Measurements from ENCODE around the gene C4B. TPM values are rescaled to one million over a fixed set of nuclear protein-coding genes. Genes with fewer than 3 reads are reported as not detected.
"Not testable (repeated sequence)": the region's sequence is repeated elsewhere in the genome, so short reads cannot be mapped to it uniquely, and the experiment has no call there.

Gene C4B
- total RNA-seq, 1 donor from 2014 or later: 3.0 TPM

DNA sequence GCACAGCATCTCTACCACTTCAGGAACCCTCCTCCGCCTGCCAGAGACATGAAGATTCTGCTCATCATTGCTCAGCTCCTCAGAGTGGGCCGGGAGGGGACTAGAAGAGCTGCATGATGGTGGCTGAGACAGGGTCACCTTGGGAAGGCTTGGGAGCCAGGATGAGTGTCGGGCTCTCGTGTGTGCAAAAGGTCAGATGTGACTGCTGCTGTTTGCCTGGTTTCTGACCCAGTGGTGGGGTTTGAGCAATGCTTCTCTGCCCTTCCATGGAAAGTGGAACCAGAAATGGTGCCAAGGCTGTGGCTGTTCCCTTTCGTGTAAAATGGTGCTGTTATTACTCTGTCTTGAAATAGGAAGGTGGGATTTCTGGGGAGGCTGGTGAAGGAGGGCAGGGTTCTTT is 33.6 kb upstream of the C4B start:
- DNase-seq (ENCODE audit: low read depth): not testable (repeated sequence)

DNA sequence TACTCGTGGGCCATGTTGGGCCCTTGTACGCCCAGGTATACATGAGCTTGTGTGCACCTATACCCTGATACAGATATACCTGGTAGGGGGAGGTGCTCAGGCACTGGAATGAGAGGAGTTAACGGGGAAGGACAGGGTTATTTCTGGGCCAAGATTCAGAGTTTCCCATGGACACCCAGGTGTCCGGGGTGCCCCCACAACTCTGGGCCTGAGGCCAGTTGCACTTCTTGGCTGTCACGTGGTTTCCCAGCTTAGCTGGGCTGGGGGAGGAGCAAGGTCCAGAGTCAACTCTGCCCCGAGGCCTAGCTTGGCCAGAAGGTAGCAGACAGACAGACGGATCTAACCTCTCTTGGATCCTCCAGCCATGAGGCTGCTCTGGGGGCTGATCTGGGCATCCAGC is 32.9 kb upstream of the C4B start, which contains the start of gene C4A:
Gene C4A (plus strand): TSS at position 314 of the 400 bp plus-strand sequence. CDS start 51 bp downstream, at position 365.
- not testable (repeated sequence) for DNase-seq (ENCODE audit: low read depth)

DNA sequence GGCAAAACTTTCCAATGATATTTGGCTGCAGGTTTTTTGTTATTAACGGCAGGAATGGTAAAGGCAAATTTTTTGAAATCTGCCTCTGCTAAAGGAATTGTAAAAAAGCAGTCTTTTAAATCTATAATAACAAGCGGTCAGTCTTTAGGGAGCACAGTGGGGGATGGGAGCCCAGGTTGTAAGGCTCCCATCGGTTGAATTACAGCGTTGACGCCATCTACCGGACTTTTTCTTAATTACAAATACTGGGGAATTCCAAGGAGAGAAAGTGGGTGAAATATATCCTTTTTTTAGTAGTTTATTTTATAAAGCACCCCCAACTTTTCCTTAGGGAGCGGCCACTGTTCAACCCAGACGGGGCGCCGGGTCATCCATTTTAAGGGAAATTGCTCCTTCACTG is 25.2 kb upstream of the C4B start:
- not testable (repeated sequence) for DNase-seq (ENCODE audit: low read depth)

DNA sequence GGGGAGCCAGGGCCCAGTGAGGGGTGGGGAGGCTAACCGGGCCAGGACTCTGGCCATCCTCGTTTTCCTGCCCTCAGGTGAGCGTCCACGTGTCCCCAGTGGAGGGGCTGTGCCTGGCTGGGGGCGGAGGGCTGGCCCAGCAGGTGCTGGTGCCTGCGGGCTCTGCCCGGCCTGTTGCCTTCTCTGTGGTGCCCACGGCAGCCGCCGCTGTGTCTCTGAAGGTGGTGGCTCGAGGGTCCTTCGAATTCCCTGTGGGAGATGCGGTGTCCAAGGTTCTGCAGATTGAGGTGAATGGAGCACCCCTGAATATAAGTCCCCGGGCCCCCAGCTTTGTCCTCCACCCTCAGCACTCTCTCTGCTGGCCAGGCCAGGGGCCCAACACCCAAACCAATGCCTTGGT is 20.2 kb upstream of the C4B start:
- DNase-seq (ENCODE audit: low read depth): not testable (repeated sequence)

GRCh38 chr6:31996385-31996784 is 18.2 kb upstream of the C4B start:
- DNase-seq (ENCODE audit: low read depth): not testable (repeated sequence)

DNA sequence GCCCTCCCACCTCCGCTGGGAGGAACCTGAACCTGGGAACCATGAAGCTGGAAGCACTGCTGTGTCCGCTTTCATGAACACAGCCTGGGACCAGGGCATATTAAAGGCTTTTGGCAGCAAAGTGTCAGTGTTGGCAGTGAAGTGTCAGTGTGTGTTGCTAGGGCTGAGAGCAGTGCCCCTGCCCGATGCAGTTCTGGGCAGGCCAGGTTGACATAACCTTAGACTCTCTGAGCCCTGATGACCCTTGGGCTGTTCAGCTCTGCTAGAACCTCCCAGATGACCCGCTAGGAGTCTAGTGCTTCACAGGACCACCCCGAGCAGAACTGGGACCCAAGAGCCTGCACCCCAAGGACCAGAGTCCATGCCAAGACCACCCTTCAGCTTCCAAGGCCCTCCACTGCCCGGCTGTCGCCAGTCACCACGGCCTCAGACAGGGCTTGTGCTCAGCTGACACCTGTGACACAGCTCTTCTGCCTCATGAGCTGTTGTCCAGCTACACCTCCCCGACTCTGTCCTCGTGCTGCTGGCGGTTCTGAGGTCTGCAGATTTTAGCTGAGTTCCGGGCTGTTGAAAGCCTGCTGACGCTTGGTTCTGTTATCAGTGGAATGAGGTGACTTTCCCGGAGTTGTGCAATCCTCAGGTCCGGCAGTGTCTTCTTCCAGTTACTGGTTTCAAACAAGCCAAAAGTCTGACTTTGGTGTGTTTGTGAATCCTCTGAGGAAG is 11.9 kb upstream of the C4B start:
- DNase-seq (ENCODE audit: low read depth): not testable (repeated sequence)

- DNase-seq (ENCODE audit: low read depth): not testable (repeated sequence)
These were observed 11.3 kb upstream of the C4B start for GRCh38 chr6:32003301-32003700.

DNA sequence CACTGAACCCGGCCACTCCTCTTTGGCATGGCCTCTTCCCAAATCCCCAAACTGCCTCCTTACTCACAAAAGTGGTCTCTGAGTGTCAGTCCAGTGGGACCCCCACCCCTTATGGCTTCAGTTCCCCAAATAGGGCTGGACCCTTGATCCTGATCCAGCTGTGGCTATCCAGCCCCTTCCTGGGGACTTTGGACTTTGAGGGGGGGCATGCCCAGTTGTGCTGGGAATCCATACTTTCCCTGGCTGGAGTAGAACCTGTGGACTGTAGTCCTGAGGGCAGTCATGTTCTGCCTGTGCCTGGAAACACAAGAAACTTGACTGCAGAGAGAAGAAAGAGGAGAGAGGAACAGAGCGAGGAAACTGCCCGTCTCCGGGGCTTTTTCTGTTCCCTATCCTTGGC is 10.2 kb upstream of the C4B start:
- not testable (repeated sequence) for DNase-seq (ENCODE audit: low read depth)

DNA sequence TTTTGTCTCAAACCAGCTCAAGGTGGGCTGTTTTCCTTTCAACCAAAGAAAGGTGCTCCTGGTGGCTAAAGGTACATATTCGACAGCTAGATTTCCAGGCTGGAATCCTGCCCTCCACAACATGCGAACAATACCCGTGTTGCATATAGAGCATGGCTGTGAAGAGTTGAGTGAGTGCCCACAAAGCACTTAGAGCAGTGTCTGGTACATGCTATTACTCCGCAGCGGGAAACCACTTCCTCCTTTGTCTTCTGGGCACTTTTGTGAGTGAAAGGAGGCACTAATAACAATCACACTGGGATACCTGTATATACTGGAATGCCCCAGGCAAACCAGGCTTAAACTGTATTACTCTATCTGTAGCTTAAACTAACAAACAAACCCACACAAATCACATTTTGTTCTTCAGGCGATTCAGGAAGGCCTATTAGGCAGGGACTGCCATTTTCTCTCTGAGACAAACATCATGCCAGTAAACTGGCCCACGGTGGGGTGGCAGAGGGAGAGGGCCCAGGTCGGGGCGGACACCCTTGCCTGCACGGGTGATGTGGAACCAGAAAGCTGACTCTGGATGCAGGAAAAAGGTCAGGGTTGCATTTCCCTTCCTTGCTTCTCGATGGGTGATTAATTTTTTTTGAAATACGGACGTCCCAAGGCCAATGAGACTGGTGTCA is 9.6 kb upstream of the C4B start:
- not testable (repeated sequence) for DNase-seq (ENCODE audit: low read depth)

GRCh38 chr6:32005538-32005880 is 9.1 kb upstream of the C4B start:
- DNase-seq (ENCODE audit: low read depth): not testable (repeated sequence)

DNA sequence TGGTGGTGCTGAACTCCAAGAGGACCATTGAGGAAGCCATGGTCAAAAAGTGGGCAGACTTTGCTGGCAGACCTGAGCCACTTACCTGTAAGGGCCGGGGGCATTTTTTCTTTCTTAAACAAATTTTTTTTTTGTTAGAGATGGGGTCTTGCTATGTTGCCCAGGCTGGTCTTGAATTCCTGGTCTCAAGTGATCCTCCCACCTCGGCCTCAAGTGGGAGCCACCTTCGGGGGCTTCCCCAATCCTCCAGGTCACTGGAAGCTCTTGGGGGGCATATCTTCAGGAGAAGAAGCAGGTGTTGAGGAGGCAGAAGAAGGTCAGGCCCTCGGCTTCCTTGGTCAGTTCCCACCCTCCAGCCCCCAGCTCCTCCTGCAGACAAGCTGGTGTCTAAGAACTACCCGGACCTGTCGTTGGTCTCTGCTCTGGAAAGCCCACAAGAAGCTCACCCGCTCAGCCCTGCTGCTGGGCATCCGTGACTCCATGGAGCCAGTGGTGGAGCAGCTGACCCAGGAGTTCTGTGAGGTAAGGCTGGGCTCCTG is 8.5 kb upstream of the C4B start:
- DNase-seq (ENCODE audit: low read depth): not testable (repeated sequence)

GRCh38 chr6:32007086-32007485 is 7.5 kb upstream of the C4B start:
- DNase-seq (ENCODE audit: low read depth): not testable (repeated sequence)

DNA sequence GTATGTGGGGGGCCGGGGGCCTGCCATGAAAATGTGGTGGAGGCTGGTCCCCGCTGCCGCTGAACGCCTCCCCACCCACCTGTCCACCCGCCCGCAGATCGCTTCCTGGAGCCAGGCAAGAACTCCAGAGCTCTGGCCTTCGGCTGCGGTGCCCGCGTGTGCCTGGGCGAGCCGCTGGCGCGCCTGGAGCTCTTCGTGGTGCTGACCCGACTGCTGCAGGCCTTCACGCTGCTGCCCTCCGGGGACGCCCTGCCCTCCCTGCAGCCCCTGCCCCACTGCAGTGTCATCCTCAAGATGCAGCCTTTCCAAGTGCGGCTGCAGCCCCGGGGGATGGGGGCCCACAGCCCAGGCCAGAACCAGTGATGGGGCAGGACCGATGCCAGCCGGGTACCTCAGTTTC is 6.6 kb upstream of the C4B start:
- DNase-seq (ENCODE audit: low read depth): not testable (repeated sequence)

DNA sequence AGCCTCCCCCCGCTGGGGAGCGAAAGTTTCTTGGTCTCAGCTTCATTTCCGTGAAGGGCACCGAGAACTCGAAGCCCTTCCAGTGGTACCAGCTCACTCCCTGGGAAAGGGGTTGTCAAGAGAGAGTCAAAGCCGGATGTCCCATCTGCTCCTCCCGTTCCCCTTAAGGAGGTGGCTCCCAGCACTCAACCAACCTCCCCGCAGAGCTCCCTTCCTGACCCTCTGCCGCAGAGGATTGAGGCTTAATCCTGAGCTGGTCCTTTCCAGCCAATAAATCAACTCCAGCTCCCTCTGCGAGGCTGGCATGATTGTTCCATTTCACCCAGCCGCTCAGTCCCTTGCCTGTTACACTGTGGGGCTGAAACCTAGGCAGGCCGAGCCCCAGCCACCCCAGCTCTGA is 6.0 kb upstream of the C4B start:
- not testable (repeated sequence) for DNase-seq (ENCODE audit: low read depth)

GRCh38 chr6:32009537-32009936 is 5.1 kb upstream of the C4B start:
- not testable (repeated sequence) for DNase-seq (ENCODE audit: low read depth)

DNA sequence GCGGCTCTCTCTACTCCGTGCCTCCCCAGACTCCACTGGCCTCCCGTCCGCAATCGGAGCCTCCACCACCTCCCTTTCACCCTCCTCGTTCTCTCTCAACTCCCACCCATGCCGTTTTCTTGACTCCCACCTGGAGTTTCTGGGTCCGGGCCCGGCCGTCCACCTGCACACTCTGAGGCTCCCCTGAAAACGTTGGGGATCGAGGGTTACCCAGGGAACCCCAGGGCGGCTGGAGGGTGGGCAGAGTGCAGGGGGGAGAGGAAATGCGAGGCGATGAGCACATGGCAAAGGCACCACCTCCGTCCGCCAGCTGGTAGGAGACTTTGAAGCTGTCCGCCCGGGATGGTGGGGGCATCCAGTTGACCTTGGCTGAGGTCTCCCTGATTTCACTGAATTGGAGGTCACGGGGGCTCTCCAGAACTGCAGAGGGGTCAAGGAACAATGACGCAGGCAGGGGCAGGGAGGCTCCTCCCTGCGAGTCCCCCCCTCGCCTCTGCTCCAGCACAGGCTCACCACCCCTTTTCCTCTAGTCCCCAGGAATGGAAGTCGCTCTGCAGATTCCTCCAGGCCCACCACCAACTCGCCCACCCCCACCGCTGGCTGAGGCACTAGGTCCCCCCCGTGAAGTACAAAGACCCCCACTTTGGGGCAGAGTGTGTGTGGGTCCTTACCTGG is 3.6 kb upstream of the C4B start:
- DNase-seq (ENCODE audit: low read depth): not testable (repeated sequence)

- not testable (repeated sequence) for DNase-seq (ENCODE audit: low read depth)
These were observed 1.5 kb upstream of the C4B start for GRCh38 chr6:32012941-32013617.

DNA sequence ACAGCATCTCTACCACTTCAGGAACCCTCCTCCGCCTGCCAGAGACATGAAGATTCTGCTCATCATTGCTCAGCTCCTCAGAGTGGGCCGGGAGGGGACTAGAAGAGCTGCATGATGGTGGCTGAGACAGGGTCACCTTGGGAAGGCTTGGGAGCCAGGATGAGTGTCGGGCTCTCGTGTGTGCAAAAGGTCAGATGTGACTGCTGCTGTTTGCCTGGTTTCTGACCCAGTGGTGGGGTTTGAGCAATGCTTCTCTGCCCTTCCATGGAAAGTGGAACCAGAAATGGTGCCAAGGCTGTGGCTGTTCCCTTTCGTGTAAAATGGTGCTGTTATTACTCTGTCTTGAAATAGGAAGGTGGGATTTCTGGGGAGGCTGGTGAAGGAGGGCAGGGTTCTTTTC is 857 bp upstream of the C4B start:
- DNase-seq (ENCODE audit: low read depth): not testable (repeated sequence)

- DNase-seq (ENCODE audit: low read depth): not testable (repeated sequence)
These were observed 7.5 kb downstream of the C4B start for GRCh38 chr6:32022100-32022499.

DNA sequence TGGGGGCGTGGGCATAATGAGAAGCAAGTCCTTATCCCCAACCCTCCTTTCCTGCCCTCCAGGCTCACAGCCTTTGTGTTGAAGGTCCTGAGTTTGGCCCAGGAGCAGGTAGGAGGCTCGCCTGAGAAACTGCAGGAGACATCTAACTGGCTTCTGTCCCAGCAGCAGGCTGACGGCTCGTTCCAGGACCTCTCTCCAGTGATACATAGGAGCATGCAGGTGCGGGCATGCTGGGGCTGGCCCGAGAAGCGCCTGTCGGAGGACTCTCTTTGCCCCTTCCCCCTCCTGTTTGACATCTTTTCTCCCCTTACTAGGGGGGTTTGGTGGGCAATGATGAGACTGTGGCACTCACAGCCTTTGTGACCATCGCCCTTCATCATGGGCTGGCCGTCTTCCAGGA is 14.0 kb downstream of the C4B start:
- not testable (repeated sequence) for DNase-seq (ENCODE audit: low read depth)

GRCh38 chr6:32029553-32029952 is 15.0 kb downstream of the C4B start:
- not testable (repeated sequence) for DNase-seq (ENCODE audit: low read depth)

All from myocyte (in vitro differentiated cells).